Measurements from ENCODE around the gene KDM2A. TPM values are rescaled to one million over a fixed set of nuclear protein-coding genes. Genes with fewer than 3 reads are reported as not detected.

KDM2A gene
- total and polyA plus RNA-seq, 2 of the 13 experiments (the other 11 are each of a cell fraction or from before 2014, with no cell fraction given) = 31.3 to 31.4 TPM

Other genes with a start within 250 kb of the KDM2A start
- gene PC, start 160.9 kb upstream of the KDM2A start, total RNA-seq (2016; rRNA removed; fragmentation: Illumina TruSeq; extraction: Trizol) = 32.6 and 39.0 TPM in 2 replicates
- 27.2 and 29.0 TPM in 2 replicates for gene PC, start 160.9 kb upstream of the KDM2A start, polyA plus RNA-seq (2011; rRNA removed)
- gene C11orf86, start 144.0 kb upstream of the KDM2A start, total RNA-seq (2016; rRNA removed; fragmentation: Illumina TruSeq; extraction: Trizol) = 0.11 and 0.17 TPM in 2 replicates
- 0.10 and 0.18 TPM in 2 replicates for gene C11orf86, start 144.0 kb upstream of the KDM2A start, polyA plus RNA-seq (2011; rRNA removed)
- 0.02 TPM in 1 of 2 replicates, not detected in the other for gene SYT12, start 96.1 kb upstream of the KDM2A start, total RNA-seq (2016; rRNA removed; fragmentation: Illumina TruSeq; extraction: Trizol)
- 0.01 and 0.07 TPM in 2 replicates for gene SYT12, start 96.1 kb upstream of the KDM2A start, polyA plus RNA-seq (2011; rRNA removed)
- 0.27 and 0.29 TPM in 2 replicates for gene RHOD, start 62.4 kb upstream of the KDM2A start, total RNA-seq (2016; rRNA removed; fragmentation: Illumina TruSeq; extraction: Trizol)
- 0.98 and 1.7 TPM in 2 replicates for gene RHOD, start 62.4 kb upstream of the KDM2A start, polyA plus RNA-seq (2011; rRNA removed)
- 26.3 and 31.3 TPM in 2 replicates for gene GRK2, start 147.2 kb downstream of the KDM2A start, total RNA-seq (2016; rRNA removed; fragmentation: Illumina TruSeq; extraction: Trizol)
- 42.4 and 66.8 TPM in 2 replicates for gene GRK2, start 147.2 kb downstream of the KDM2A start, polyA plus RNA-seq (2011; rRNA removed)
- gene ANKRD13D, start 170.0 kb downstream of the KDM2A start, total RNA-seq (2016; rRNA removed; fragmentation: Illumina TruSeq; extraction: Trizol) = 4.8 and 18.6 TPM in 2 replicates
- gene ANKRD13D, start 170.0 kb downstream of the KDM2A start, polyA plus RNA-seq (2011; rRNA removed) = 27.3 and 35.5 TPM in 2 replicates
- 7.5 and 12.4 TPM in 2 replicates for gene SSH3, start 184.3 kb downstream of the KDM2A start, total RNA-seq (2016; rRNA removed; fragmentation: Illumina TruSeq; extraction: Trizol)
- gene SSH3, start 184.3 kb downstream of the KDM2A start, polyA plus RNA-seq (2011; rRNA removed) = 18.6 and 18.8 TPM in 2 replicates
- gene POLD4, start 234.3 kb downstream of the KDM2A start, total RNA-seq (2016; rRNA removed; fragmentation: Illumina TruSeq; extraction: Trizol) = 10.5 and 10.9 TPM in 2 replicates
- gene POLD4, start 234.3 kb downstream of the KDM2A start, polyA plus RNA-seq (2011; rRNA removed) = 27.4 and 35.1 TPM in 2 replicates